ENCODE measurements around the gene ADGRL1. TPM values are rescaled to one million over a fixed set of nuclear protein-coding genes. Genes with fewer than 3 reads are reported as not detected.

Gene ADGRL1
- total RNA-seq, 1 experiment from 2014 or later: 39.3 TPM

DNA sequence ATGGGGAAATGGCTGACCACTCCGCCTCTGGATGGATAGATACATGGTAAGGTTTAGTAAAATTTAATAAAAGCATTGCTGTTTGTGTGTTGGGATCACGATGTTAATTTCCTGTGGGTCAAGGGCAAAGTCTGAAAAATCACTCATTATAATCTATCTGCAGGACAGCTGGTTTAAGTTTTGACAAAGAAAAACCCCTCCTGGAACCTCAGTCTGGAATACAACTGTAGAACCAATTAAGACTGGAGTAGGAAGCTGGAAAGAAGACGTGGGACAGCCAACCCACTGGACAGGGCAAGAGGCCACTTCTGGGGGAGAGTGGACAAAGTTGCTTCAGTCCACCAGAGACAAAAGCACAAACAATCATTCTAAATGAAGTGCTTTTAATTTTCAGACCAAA, 86.8 kb downstream of the ADGRL1 start:
- Histone ChIP-seq H3K79me2 (ENCODE audit: low read length) (peaks cover 24% of the 10 kb centered on the region), H3F3A (ENCODE audit: low read length, unreplicated experiment) (peaks cover 11% of the 10 kb centered on the region), H3K9ac (ENCODE audit: low read length) (no peak overlapping the region), H3K9me2 (replicated peaks; ENCODE audit: low read length) (no peaks in the 10 kb centered on the region), H2AFZ (ENCODE audit: low read length) (no peak overlapping the region), H3K27ac (ENCODE audit: low read length) (no peak overlapping the region), H4K20me1 (ENCODE audit: low read length) (no peaks in the 10 kb centered on the region), H3K4me2 (ENCODE audit: low read length) (peak overlapping the region; percentile 94; the same call in 1 of the 2 replicates), H3K9me3 (ENCODE audit: low read length) (no peaks in the 10 kb centered on the region), H3K36me3 (ENCODE audit: low read depth, low read length) (peaks cover 10% of the 10 kb centered on the region; the same call in 1 of the 2 replicates), H3K4me1 (ENCODE audit: insufficient read depth, low read length) (peaks cover 17% of the 10 kb centered on the region), H3K27me3 (ENCODE audit: low read length) (no peaks in the 10 kb centered on the region), H3K4me3 (ENCODE audit: low read length) (no peak overlapping the region)
- CTCF ChIA-PET: no interaction called here
- DNase-seq (no peak), ATAC-seq (no peak)
- POLR2A ChIA-PET (ENCODE audit: unreplicated experiment): no interaction called here
- TF ChIP-seq, protein P1, sequence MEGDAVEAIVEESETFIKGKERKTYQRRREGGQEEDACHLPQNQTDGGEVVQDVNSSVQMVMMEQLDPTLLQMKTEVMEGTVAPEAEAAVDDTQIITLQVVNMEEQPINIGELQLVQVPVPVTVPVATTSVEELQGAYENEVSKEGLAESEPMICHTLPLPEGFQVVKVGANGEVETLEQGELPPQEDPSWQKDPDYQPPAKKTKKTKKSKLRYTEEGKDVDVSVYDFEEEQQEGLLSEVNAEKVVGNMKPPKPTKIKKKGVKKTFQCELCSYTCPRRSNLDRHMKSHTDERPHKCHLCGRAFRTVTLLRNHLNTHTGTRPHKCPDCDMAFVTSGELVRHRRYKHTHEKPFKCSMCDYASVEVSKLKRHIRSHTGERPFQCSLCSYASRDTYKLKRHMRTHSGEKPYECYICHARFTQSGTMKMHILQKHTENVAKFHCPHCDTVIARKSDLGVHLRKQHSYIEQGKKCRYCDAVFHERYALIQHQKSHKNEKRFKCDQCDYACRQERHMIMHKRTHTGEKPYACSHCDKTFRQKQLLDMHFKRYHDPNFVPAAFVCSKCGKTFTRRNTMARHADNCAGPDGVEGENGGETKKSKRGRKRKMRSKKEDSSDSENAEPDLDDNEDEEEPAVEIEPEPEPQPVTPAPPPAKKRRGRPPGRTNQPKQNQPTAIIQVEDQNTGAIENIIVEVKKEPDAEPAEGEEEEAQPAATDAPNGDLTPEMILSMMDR (conservative IDR thresholded peaks at IDR 0.05; ENCODE audit: low read depth, low read length): no peak
- BruUV-seq (replicated peaks): no TSS peak
- intact Hi-C loops (cut with micrococcal nuclease): no loop called here

DNA sequence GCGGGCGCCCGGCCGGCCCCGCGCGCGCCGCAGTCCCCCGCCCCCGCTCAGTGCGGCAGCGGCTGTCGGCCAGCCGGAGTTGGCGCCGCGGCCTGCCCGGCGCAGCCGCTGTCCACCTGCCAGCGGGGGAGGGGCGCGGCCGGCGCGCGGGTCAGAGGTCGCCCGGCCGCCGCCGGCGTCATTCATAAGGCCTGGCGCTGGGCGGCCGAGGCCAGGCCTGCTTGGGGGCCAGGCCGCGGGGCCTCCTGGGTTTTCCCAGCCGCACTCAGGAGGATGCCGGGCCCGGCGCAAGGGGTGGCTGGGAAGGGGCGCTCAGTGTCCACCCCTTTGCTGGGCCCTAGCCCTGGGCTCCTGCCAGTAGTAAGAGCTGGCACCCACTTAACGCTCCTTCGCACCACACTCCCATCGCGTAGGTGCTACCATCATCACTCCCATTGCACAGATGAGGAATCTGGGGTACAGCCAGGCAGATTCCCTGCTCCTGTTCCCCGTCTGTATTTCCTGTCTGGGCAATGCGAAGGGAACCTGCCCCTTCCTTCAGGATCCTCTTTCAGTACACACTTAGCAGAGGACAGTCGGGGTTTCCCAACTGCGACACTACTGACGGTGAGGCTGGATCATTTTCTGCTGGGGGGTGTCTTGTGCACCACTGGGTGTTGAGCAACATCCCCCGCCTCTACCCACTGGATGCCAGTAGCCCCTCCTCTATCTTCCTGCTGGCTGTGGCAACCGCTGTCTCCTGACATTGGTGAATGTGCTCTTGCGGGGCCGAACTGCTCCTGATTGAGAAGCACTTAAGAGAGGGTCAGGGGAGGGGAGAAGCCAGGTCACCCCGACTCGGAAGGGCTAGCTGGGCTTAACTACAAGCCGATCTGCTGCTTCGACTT, 87.6 kb downstream of the ADGRL1 start:
- Histone ChIP-seq H3F3A (ENCODE audit: low read length, unreplicated experiment) (peaks cover 11% of the 10 kb centered on the region), H3K9me2 (replicated peaks; ENCODE audit: low read length) (no peaks in the 10 kb centered on the region), H3K36me3 (ENCODE audit: low read depth, low read length) (peaks cover 10% of the 10 kb centered on the region; the same call in 1 of the 2 replicates), H2AFZ (ENCODE audit: low read length) (peak overlapping the region; percentile 75), H3K4me3 (ENCODE audit: low read length) (peak overlapping the region; percentile 70), H3K79me2 (ENCODE audit: low read length) (peaks cover 29% of the 10 kb centered on the region), H4K20me1 (ENCODE audit: low read length) (no peaks in the 10 kb centered on the region), H3K27me3 (ENCODE audit: low read length) (no peaks in the 10 kb centered on the region), H3K4me2 (ENCODE audit: low read length) (peak overlapping the region; percentile 94), H3K27ac (ENCODE audit: low read length) (peak overlapping the region; percentile 30; the same call in 1 of the 2 replicates), H3K4me1 (ENCODE audit: insufficient read depth, low read length) (peaks cover 17% of the 10 kb centered on the region), H3K9me3 (ENCODE audit: low read length) (no peaks in the 10 kb centered on the region), H3K9ac (ENCODE audit: low read length) (peak overlapping the region; percentile 68)
- ATAC-seq (no peak; the same call in 1 of the 2 replicates), DNase-seq (no peak)
- intact Hi-C loops (cut with micrococcal nuclease): no loop called here
- TF ChIP-seq EZH2 (IDR thresholded peaks at IDR 0.05; ENCODE audit: low read length, unreplicated experiment): no peak
- TF ChIP-seq, protein P1 (conservative IDR thresholded peaks at IDR 0.05; ENCODE audit: low read depth, low read length): no peak
- no peak for TF ChIP-seq EZH2phosphoT487 (IDR thresholded peaks at IDR 0.05; ENCODE audit: borderline replicate concordance, low read length)
- BruUV-seq (replicated peaks): TSS peak; percentile 72
- ChIA-PET POLR2A (ENCODE audit: unreplicated experiment) (interaction anchor here (0.5 to 1.0 kb wide), 2 partner anchors 17 to 18 kb away, joined by 6 to 9 read pairs; partner anchors contain the start of gene ASF1B), CTCF (interaction anchor here (0.6 to 1.1 kb wide), 2 partner anchors 7 to 18 kb away, joined by 4 to 10 read pairs; partner anchors contain the start of gene ASF1B)
